Measurements from ENCODE around the gene CEP89.

- TF ChIP-seq CTCF (IDR thresholded peaks at IDR 0.05) = no peak
- TF ChIP-seq POLR2AphosphoS5 (IDR thresholded peaks at IDR 0.05; ENCODE audit: low read depth, low read length) = no peak
- TF ChIP-seq TCF7L2 (IDR thresholded peaks at IDR 0.05; ENCODE audit: low read depth, low read length) = no peak
Measured at GRCh38 chr19:32837531-32837930, 134.2 kb downstream of the CEP89 start.
